Fibroblast of lung (primary cell): ENCODE results near the gene GOT1. TPM values are rescaled to one million over a fixed set of nuclear protein-coding genes. Genes with fewer than 3 reads are reported as not detected.

Experiments used
- DNase-seq, 2 donors: peaks; one replicate each; pipeline versions ENCODE4 v3.0.0 to v3.0.0-alpha.2; 2010; ENCODE audit warnings: low read depth in 2 of 2
- H2AFZ ChIP-seq: 2 replicates; pipeline ENCODE4 v1.5.1; 2012; ENCODE audit warnings: low read length, control low read depth, inconsistent platforms
- H3K27ac ChIP-seq: 2 replicates; pipeline ENCODE4 v1.5.1; 2011; ENCODE audit warnings: low read length, control low read depth; ENCODE audit not compliant: insufficient read depth
- H3K27me3 ChIP-seq: 2 replicates; pipeline ENCODE4 v1.5.1; 2011; ENCODE audit warnings: mild to moderate bottlenecking, low read length; ENCODE audit not compliant: control insufficient read depth, insufficient read depth
- H3K36me3 ChIP-seq: 2 replicates; pipeline ENCODE4 v1.5.1; 2011; ENCODE audit warnings: low read length; ENCODE audit not compliant: control insufficient read depth, insufficient read depth
- H3K4me1 ChIP-seq: 2 replicates; pipeline ENCODE4 v1.5.1; 2011; ENCODE audit warnings: low read length; ENCODE audit not compliant: control insufficient read depth, insufficient read depth; ENCODE audit errors: extremely low read depth
- H3K4me2 ChIP-seq: 2 replicates; pipeline ENCODE4 v1.5.1; 2011; ENCODE audit warnings: low read length, control low read depth; ENCODE audit not compliant: insufficient read depth; ENCODE audit errors: extremely low read depth
- H3K4me3 ChIP-seq, 4 experiments: fragments of 200-600 bp in 1 of 4; sonication (generic) in 1 of 4; replicated peaks in 1 of 4; 2 replicates each; pipeline ENCODE4 v1.5.1; 2011 to 2016; ENCODE audit warnings: low read length in 4 of 4, low read depth in 3 of 4, mild to moderate bottlenecking in 3 of 4, control low read depth in 2 of 4, inconsistent platforms in 1 of 4, mixed read lengths in 1 of 4; ENCODE audit not compliant: insufficient read depth in 1 of 4; ENCODE audit errors: control extremely low read depth in 1 of 4
- H3K79me2 ChIP-seq: 2 replicates; pipeline ENCODE4 v1.5.1; 2012; ENCODE audit warnings: mild to moderate bottlenecking, low read length, inconsistent platforms; ENCODE audit not compliant: control insufficient read depth, insufficient read depth
- H3K9ac ChIP-seq: 2 replicates; pipeline ENCODE4 v1.5.1; 2011; ENCODE audit warnings: mild to moderate bottlenecking, low read length, control low read depth; ENCODE audit not compliant: insufficient read depth
- H3K9me3 ChIP-seq: 2 replicates; pipeline ENCODE4 v1.5.1; 2012; ENCODE audit warnings: low read depth, low read length; ENCODE audit not compliant: control insufficient read depth, insufficient read depth
- H4K20me1 ChIP-seq: 2 replicates; pipeline ENCODE4 v1.5.1; 2011; ENCODE audit warnings: low read length; ENCODE audit not compliant: control insufficient read depth, insufficient read depth; ENCODE audit errors: extremely low read depth
- CTCF ChIP-seq, 2 donors: IDR thresholded peaks in 1 of 2; conservative IDR thresholded peaks in 1 of 2; 1 replicate in 1 of 2; 2 replicates in 1 of 2; pipeline ENCODE4 v1.5.1; 2011 to 2012; ENCODE audit warnings: low read length in 2 of 2, control low read depth in 1 of 2, inconsistent platforms in 1 of 2, low read depth in 1 of 2, mild to moderate bottlenecking in 1 of 2
- EZH2 ChIP-seq: IDR thresholded peaks from 2 replicates; pipeline ENCODE4 v1.5.1; 2012; ENCODE audit warnings: low read length, control low read depth, mild to moderate bottlenecking; ENCODE audit errors: missing control alignments
- polyA plus RNA-seq, 2 donors: library from polyadenylated mRNA; depleted of rRNA in 1 of 2; stranded (reverse) in 1 of 2; unstranded in 1 of 2; fragments of >200 nt; gene quantifications; 2 replicates each; pipeline ENCODE4 v1.2.1, GENCODE V29; 2011 to 2012; ENCODE audit warnings: missing spikeins in 1 of 2
- total RNA-seq: library from RNA; depleted of rRNA; stranded (reverse); fragments of >200 nt; gene quantifications from 2 replicates; pipeline ENCODE4 v1.2.1, GENCODE V29; 2014

The GOT1 gene
- total and polyA plus RNA-seq, 2 donors (not counting 1 experiment from before 2014, with no cell fraction given) = 20.8 to 52.2 TPM

DNA sequence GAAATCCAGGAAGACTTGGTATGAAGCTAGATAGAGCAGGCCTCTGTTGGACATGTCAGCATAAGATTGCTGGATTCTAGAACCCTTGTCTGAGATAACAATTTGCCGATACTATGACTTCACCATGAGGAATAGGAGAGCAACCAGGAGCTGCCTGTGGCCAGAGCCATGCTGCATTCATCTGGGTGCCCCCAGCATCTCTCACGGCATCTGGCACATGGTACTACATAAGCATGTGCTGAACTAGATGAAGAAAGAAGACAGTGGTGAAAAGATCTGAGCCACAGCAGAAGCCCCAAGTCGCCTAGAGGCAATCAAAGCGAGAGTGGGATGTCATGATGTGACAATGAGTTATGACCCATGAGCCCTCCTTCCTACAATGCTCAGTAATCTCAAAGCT is 19.5 kb downstream of the GOT1 start:
- no peak overlapping the region for H2AFZ ChIP-seq
- no peak overlapping the region for H3K4me3 ChIP-seq
- no peaks in the 10 kb centered on the region for H3K9me3 ChIP-seq
- no peaks in the 10 kb centered on the region for H3K4me1 ChIP-seq
- no peaks in the 10 kb centered on the region for H4K20me1 ChIP-seq
- H3K79me2 ChIP-seq = no peaks in the 10 kb centered on the region
- H3K36me3 ChIP-seq = no peaks in the 10 kb centered on the region
- no peaks in the 10 kb centered on the region for H3K27me3 ChIP-seq
- no peak overlapping the region for H3K9ac ChIP-seq
- no peak for DNase-seq
- no peak for TF ChIP-seq EZH2
- no peak for TF ChIP-seq CTCF (conservative IDR thresholded peaks at IDR 0.05 in 1 of 2, IDR thresholded peaks at IDR 0.05 in 1 of 2; ENCODE audit: low read depth in 1 of 2, low read length in 2 of 2)
- no peak overlapping the region for H3K27ac ChIP-seq
- H3K4me2 ChIP-seq = no peak overlapping the region

GRCh38 chr10:99410146-99410545 is 20.3 kb downstream of the GOT1 start:
- TF ChIP-seq EZH2 (no peak), CTCF (conservative IDR thresholded peaks at IDR 0.05 in 1 of 2, IDR thresholded peaks at IDR 0.05 in 1 of 2; ENCODE audit: low read depth in 1 of 2, low read length in 2 of 2) (no peak)
- no peak overlapping the region for H3K27ac ChIP-seq
- no peak overlapping the region for H2AFZ ChIP-seq
- H4K20me1 ChIP-seq = no peaks in the 10 kb centered on the region
- no peaks in the 10 kb centered on the region for H3K27me3 ChIP-seq
- H3K36me3 ChIP-seq = no peaks in the 10 kb centered on the region
- DNase-seq = no peak
- H3K9me3 ChIP-seq = no peaks in the 10 kb centered on the region
- H3K4me2 ChIP-seq = no peak overlapping the region
- H3K79me2 ChIP-seq = no peaks in the 10 kb centered on the region
- no peaks in the 10 kb centered on the region for H3K4me1 ChIP-seq
- H3K9ac ChIP-seq = no peak overlapping the region
- H3K4me3 ChIP-seq = no peak overlapping the region

DNA sequence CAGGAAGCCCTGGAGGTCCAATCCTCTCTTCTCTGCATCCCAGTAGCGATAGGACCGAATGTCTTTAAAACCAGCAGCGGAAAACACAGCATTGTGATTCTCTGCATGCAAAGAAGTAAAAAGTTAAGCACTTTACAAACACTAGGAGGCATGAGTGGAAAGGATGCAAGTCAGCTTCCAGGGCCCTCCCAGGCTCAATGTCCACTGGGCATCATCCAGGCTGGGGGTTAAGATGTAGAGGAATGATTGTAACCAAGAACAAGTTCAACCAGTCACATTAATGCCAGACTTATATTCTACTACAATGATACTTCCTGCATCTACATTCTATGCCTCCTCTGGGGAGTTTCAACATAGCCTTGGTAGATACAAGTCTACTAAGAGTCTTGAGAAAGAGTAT is 24.3 kb downstream of the GOT1 start:
- Histone ChIP-seq H3K4me3 (no peak overlapping the region), H3K4me1 (no peaks in the 10 kb centered on the region), H4K20me1 (no peaks in the 10 kb centered on the region), H3K4me2 (no peak overlapping the region), H3K36me3 (no peaks in the 10 kb centered on the region), H3K27ac (no peak overlapping the region), H3K27me3 (no peaks in the 10 kb centered on the region), H3K9me3 (no peaks in the 10 kb centered on the region), H3K9ac (no peak overlapping the region), H3K79me2 (no peaks in the 10 kb centered on the region), H2AFZ (no peak overlapping the region)
- TF ChIP-seq EZH2 = no peak
- no peak for TF ChIP-seq CTCF (conservative IDR thresholded peaks at IDR 0.05 in 1 of 2, IDR thresholded peaks at IDR 0.05 in 1 of 2; ENCODE audit: low read depth in 1 of 2, low read length in 2 of 2)
- DNase-seq = no peak
